Right lobe of liver (tissue), 4 donors: ENCODE results near the gene DEPDC5.
"Not testable (repeated sequence)": the region's sequence is repeated elsewhere in the genome, so short reads cannot be mapped to it uniquely, and the experiment has no call there.

Experiments used
- POLR2A ChIP-seq: fragments of 450-650 bp; IDR thresholded peaks from one replicate; pipeline ENCODE4 v1.6.1; 2017; ENCODE audit warnings: antibody characterized with exemption, mild to moderate bottlenecking
- TF ChIP-seq, protein P1 (sequence below), 4 donors: fragments of 200-600 bp in 3 of 4; fragments of 450-650 bp in 1 of 4; IDR thresholded peaks; one replicate each; pipeline versions ENCODE4 v1.5.1 to v1.8.0; 2016 to 2022; ENCODE audit warnings: antibody characterized with exemption in 4 of 4, mild to moderate bottlenecking in 2 of 4
- donor health status: DM: no; HTN: no; CAD: no.
- donor health status: DM: no; HTN: no; CAD: no.
- donor health status: DM: no; HTN: yes; CAD: no.

DNA sequence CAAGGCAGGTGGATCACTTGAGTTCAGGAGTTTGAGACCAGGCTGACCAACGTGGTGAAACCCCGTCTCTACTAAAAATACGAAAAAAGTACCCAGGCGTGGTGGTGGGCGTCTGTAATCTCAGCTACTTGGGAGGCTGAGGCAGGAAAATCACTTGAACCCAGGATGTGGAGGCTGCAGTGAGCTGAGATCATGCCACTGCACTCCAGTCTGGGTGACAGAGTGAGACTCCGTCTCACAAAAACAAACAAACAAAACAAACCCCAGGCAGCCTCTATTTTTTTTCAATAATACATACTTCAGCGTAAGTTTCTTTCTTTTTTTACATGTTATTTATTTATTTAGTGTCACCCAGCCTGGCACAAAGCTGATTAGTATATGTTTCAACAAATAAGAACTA is 60.1 kb downstream of the DEPDC5 start:
- TF ChIP-seq, protein P1, sequence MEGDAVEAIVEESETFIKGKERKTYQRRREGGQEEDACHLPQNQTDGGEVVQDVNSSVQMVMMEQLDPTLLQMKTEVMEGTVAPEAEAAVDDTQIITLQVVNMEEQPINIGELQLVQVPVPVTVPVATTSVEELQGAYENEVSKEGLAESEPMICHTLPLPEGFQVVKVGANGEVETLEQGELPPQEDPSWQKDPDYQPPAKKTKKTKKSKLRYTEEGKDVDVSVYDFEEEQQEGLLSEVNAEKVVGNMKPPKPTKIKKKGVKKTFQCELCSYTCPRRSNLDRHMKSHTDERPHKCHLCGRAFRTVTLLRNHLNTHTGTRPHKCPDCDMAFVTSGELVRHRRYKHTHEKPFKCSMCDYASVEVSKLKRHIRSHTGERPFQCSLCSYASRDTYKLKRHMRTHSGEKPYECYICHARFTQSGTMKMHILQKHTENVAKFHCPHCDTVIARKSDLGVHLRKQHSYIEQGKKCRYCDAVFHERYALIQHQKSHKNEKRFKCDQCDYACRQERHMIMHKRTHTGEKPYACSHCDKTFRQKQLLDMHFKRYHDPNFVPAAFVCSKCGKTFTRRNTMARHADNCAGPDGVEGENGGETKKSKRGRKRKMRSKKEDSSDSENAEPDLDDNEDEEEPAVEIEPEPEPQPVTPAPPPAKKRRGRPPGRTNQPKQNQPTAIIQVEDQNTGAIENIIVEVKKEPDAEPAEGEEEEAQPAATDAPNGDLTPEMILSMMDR (IDR thresholded peaks at IDR 0.05), result not testable (repeated sequence)
- TF ChIP-seq POLR2A, result not testable (repeated sequence)
